Neuronal stem cell (in vitro differentiated cells): ENCODE results near the gene JAKMIP1.
A peak's percentile ranks its signal among the peaks of the same experiment; 100 is the strongest.

Experiments used
- DNase-seq: peaks from one replicate; pipeline ENCODE4 v3.0.0-alpha.2; 2013; ENCODE audit warnings: low spot score
- H2AFZ ChIP-seq: one replicate; pipeline ENCODE4 v1.6.1; 2013; ENCODE audit warnings: mild to moderate bottlenecking, low read length, inconsistent platforms
- H2AK5ac ChIP-seq: 2 replicates; pipeline ENCODE4 v1.6.1; 2013; ENCODE audit warnings: low read depth, mild to moderate bottlenecking, inconsistent platforms, low read length, moderate library complexity, mixed read lengths
- H2BK120ac ChIP-seq: 2 replicates; pipeline ENCODE4 v1.6.1; 2013; ENCODE audit warnings: low read depth, mild to moderate bottlenecking, inconsistent platforms, low read length, moderate library complexity, mixed read lengths
- H2BK12ac ChIP-seq: one replicate; pipeline ENCODE4 v1.6.1; 2013; ENCODE audit warnings: low read length, inconsistent platforms
- H2BK15ac ChIP-seq: 2 replicates; pipeline ENCODE4 v1.6.1; 2013; ENCODE audit warnings: mild to moderate bottlenecking, low read length, inconsistent platforms, mixed read lengths
- H2BK5ac ChIP-seq: one replicate; pipeline ENCODE4 v1.6.1; 2013; ENCODE audit warnings: inconsistent platforms, mild to moderate bottlenecking, low read length, moderate library complexity
- H3K14ac ChIP-seq: one replicate; pipeline ENCODE4 v1.6.1; 2013; ENCODE audit warnings: low read length, inconsistent platforms
- H3K18ac ChIP-seq: 2 replicates; pipeline ENCODE4 v1.6.1; 2013; ENCODE audit warnings: low read length, inconsistent platforms
- H3K23ac ChIP-seq: 2 replicates; pipeline ENCODE4 v1.6.1; 2013; ENCODE audit warnings: low read depth, mild to moderate bottlenecking, mixed read lengths, low read length, inconsistent platforms; ENCODE audit not compliant: poor library complexity
- H3K27ac ChIP-seq: replicated peaks from 3 replicates; pipeline ENCODE4 v1.5.1; 2013; ENCODE audit warnings: low read length, inconsistent platforms
- H3K27me3 ChIP-seq, 3 experiments: 2 replicates each; pipeline ENCODE4 v1.6.1; 2013; ENCODE audit warnings: low read length in 3 of 3, mild to moderate bottlenecking in 2 of 3, inconsistent platforms in 1 of 3, low read depth in 1 of 3, mixed read lengths in 1 of 3, moderate library complexity in 1 of 3; ENCODE audit not compliant: control insufficient read depth in 3 of 3, insufficient read depth in 3 of 3
- H3K36me3 ChIP-seq, 2 donors: replicated peaks in 1 of 2; 2 replicates each; pipeline ENCODE4 v1.6.1; 2013; ENCODE audit warnings: low read length in 2 of 2; ENCODE audit not compliant: control insufficient read depth in 2 of 2, insufficient read depth in 2 of 2
- H3K4ac ChIP-seq: 2 replicates; pipeline ENCODE4 v1.6.1; 2013; ENCODE audit warnings: inconsistent platforms, mild to moderate bottlenecking, low read length, moderate library complexity
- H3K4me1 ChIP-seq, 2 donors: 1 replicate in 1 of 2; 2 replicates in 1 of 2; pipeline ENCODE4 v1.6.1; 2013; ENCODE audit warnings: low read length in 2 of 2, low read depth in 1 of 2; ENCODE audit not compliant: control insufficient read depth in 2 of 2, insufficient read depth in 1 of 2
- H3K4me2 ChIP-seq: one replicate; pipeline ENCODE4 v1.6.1; 2013; ENCODE audit warnings: mild to moderate bottlenecking, low read length, inconsistent platforms; ENCODE audit not compliant: insufficient read depth, poor library complexity, severe bottlenecking
- H3K4me3 ChIP-seq, 2 donors: 2 replicates each; pipeline ENCODE4 v1.5.1; 2013; ENCODE audit warnings: low read length in 2 of 2, mild to moderate bottlenecking in 2 of 2, inconsistent platforms in 1 of 2, moderate library complexity in 1 of 2
- H3K79me1 ChIP-seq: one replicate; pipeline ENCODE4 v1.6.1; 2013; ENCODE audit warnings: low read depth, mild to moderate bottlenecking, inconsistent platforms, low read length, moderate library complexity
- H3K9ac ChIP-seq: one replicate; pipeline ENCODE4 v1.6.1; 2013; ENCODE audit warnings: mild to moderate bottlenecking, low read depth, low read length, inconsistent platforms; ENCODE audit not compliant: poor library complexity
- H3K9me3 ChIP-seq, 2 donors: replicated peaks in 1 of 2; 2 replicates each; pipeline versions ENCODE3 to v1.6.1; 2013; ENCODE audit warnings: low read length in 2 of 2, mild to moderate bottlenecking in 2 of 2, inconsistent platforms in 1 of 2, low read depth in 1 of 2, mixed read lengths in 1 of 2, moderate library complexity in 1 of 2; ENCODE audit not compliant: control insufficient read depth in 2 of 2, insufficient read depth in 1 of 2
- H4K8ac ChIP-seq: one replicate; pipeline ENCODE4 v1.6.1; 2013; ENCODE audit warnings: low read depth, mild to moderate bottlenecking, inconsistent platforms, low read length, moderate library complexity
- H4K91ac ChIP-seq: one replicate; pipeline ENCODE4 v1.6.1; 2013; ENCODE audit warnings: low read length, low read depth, mild to moderate bottlenecking, inconsistent platforms; ENCODE audit not compliant: poor library complexity
- WGBS, 2 donors: extraction: QIAGEN DNeasy Blood & Tissue Kit; methylation state at CpG; one replicate each; pipeline ENCODE4 v1.1.7; 2013; ENCODE audit warnings: missing lambda C conversion rate in 2 of 2, mixed read lengths in 1 of 2; ENCODE audit not compliant: insufficient read length in 2 of 2, insufficient replicate concordance in 1 of 2; ENCODE audit errors: extremely low coverage in 2 of 2; 5-methylcytosine and 5-hydroxymethylcytosine counted together

The JAKMIP1 gene

GRCh38 chr4:6017800-6018199, 182.5 kb downstream of the JAKMIP1 start:
- Histone ChIP-seq H3K4me3 (no peak overlapping the region), H3K4ac (no peak overlapping the region), H3K79me1 (no peaks in the 10 kb centered on the region), H3K9ac (no peak overlapping the region), H3K14ac (no peak overlapping the region), H4K91ac (no peak overlapping the region), H4K8ac (no peak overlapping the region), H2BK12ac (no peak overlapping the region), H3K36me3 (no peaks in the 10 kb centered on the region), H3K9me3 (no peaks in the 10 kb centered on the region), H2BK120ac (no peak overlapping the region), H3K27ac (no peak overlapping the region), H3K4me1 (no peaks in the 10 kb centered on the region), H3K18ac (no peak overlapping the region), H2AK5ac (no peak overlapping the region), H2BK15ac (no peak overlapping the region), H2AFZ (no peak overlapping the region), H2BK5ac (no peak overlapping the region), H3K23ac (no peak overlapping the region), H3K4me2 (no peak overlapping the region), H3K27me3 (peaks cover 0 to 19% (median 0%) of the 10 kb centered on the region in 3 experiments)
- no CpG with 5 or more reads among the region's 11 CpGs for WGBS, 2 donors
- no peak for DNase-seq

- Histone ChIP-seq H3K4ac (no peak overlapping the region), H3K27ac (no peak overlapping the region), H3K27me3 (peaks cover 0 to 15% (median 0%) of the 10 kb centered on the region in 3 experiments), H2AK5ac (no peak overlapping the region), H3K4me2 (no peak overlapping the region), H3K23ac (no peak overlapping the region), H3K4me1 (no peaks in the 10 kb centered on the region), H3K36me3 (no peaks in the 10 kb centered on the region), H3K14ac (no peak overlapping the region), H2BK12ac (no peak overlapping the region), H2AFZ (no peak overlapping the region), H2BK5ac (no peak overlapping the region), H3K9me3 (no peaks in the 10 kb centered on the region), H3K79me1 (no peaks in the 10 kb centered on the region), H4K8ac (no peak overlapping the region), H4K91ac (no peak overlapping the region), H3K18ac (peak overlapping the region; percentile 38), H3K9ac (no peak overlapping the region), H3K4me3 (no peak overlapping the region), H2BK120ac (no peak overlapping the region), H2BK15ac (no peak overlapping the region)
- no peak for DNase-seq
- no CpG with 5 or more reads among the region's 10 CpGs for WGBS, 2 donors
These were observed 183.3 kb downstream of the JAKMIP1 start for GRCh38 chr4:6017030-6017429.

GRCh38 chr4:6013564-6013963, 186.8 kb downstream of the JAKMIP1 start:
- Histone ChIP-seq H3K4me3 (no peak overlapping the region), H3K27me3 (peaks cover 0 to 24% (median 5%) of the 10 kb centered on the region in 3 experiments), H2BK12ac (no peak overlapping the region), H2AK5ac (no peak overlapping the region), H3K9ac (no peak overlapping the region), H2BK5ac (no peak overlapping the region), H2BK120ac (no peak overlapping the region), H3K23ac (no peak overlapping the region), H2BK15ac (no peak overlapping the region), H3K79me1 (no peaks in the 10 kb centered on the region), H3K9me3 (no peaks in the 10 kb centered on the region), H3K27ac (no peak overlapping the region), H3K14ac (no peak overlapping the region), H2AFZ (no peak overlapping the region), H3K4me1 (no peaks in the 10 kb centered on the region), H3K36me3 (no peaks in the 10 kb centered on the region), H4K8ac (no peak overlapping the region), H3K18ac (no peak overlapping the region), H3K4ac (no peak overlapping the region), H4K91ac (no peak overlapping the region), H3K4me2 (no peak overlapping the region)
- no CpG with 5 or more reads among the region's 12 CpGs for WGBS, 2 donors
- no peak for DNase-seq

- H4K8ac ChIP-seq = no peak overlapping the region
- no peak overlapping the region for H3K4ac ChIP-seq
- H3K4me1 ChIP-seq = no peaks in the 10 kb centered on the region
- H3K9ac ChIP-seq = no peak overlapping the region
- DNase-seq = no peak
- H3K18ac ChIP-seq = no peak overlapping the region
- H3K27ac ChIP-seq = no peak overlapping the region
- H2BK15ac ChIP-seq = no peak overlapping the region
- H3K14ac ChIP-seq = no peak overlapping the region
- H2AFZ ChIP-seq = no peak overlapping the region
- no peak overlapping the region for H2BK120ac ChIP-seq
- H2BK5ac ChIP-seq = no peak overlapping the region
- no peak overlapping the region for H3K4me2 ChIP-seq
- no peaks in the 10 kb centered on the region for H3K36me3 ChIP-seq
- H3K9me3 ChIP-seq = no peaks in the 10 kb centered on the region
- H3K23ac ChIP-seq = no peak overlapping the region
- H2AK5ac ChIP-seq = no peak overlapping the region
- H3K27me3 ChIP-seq = peaks cover 0 to 34% (median 15%) of the 10 kb centered on the region in 3 experiments
- no peak overlapping the region for H2BK12ac ChIP-seq
- no peak overlapping the region for H4K91ac ChIP-seq
- no peaks in the 10 kb centered on the region for H3K79me1 ChIP-seq
- no CpG with 5 or more reads among the region's 5 CpGs for WGBS, 2 donors
- H3K4me3 ChIP-seq = no peak overlapping the region
These were observed 188.1 kb downstream of the JAKMIP1 start for GRCh38 chr4:6012200-6012599.
